ENCODE results near the gene KLHL25.

The KLHL25 gene

GRCh38 chr15:85793641-85794597, 806 bp downstream of the KLHL25 start:
- DNase-seq (ENCODE audit: low read depth, low spot score), result no peak
- Histone ChIP-seq H3K4me3 (ENCODE audit: insufficient read length, low read depth) (peak overlapping the region; percentile 90), H3K9ac (ENCODE audit: insufficient read length, low read depth) (peak overlapping the region; percentile 89), H3K9me3 (ENCODE audit: insufficient read depth, low read length) (peaks cover 8% of the 10 kb centered on the region), H3K27me3 (ENCODE audit: insufficient read depth, insufficient read length) (peaks cover 6% of the 10 kb centered on the region), H3K36me3 (ENCODE audit: insufficient read depth, insufficient read length, low read length) (peaks cover 10% of the 10 kb centered on the region), H3K4me1 (ENCODE audit: insufficient read depth, insufficient read length) (peaks cover 7% of the 10 kb centered on the region)
- no peak for TF ChIP-seq ZNF274 (IDR thresholded peaks at IDR 0.05; ENCODE audit: low read depth, low read length)
- no peak for TF ChIP-seq YY1 (IDR thresholded peaks at IDR 0.05; ENCODE audit: insufficient read depth, insufficient read length)
- TF ChIP-seq SUZ12 (IDR thresholded peaks at IDR 0.05; ENCODE audit: extremely low read depth, insufficient read depth, insufficient read length), result no peak

GRCh38 chr15:85792912-85793590, 1.7 kb downstream of the KLHL25 start:
- Histone ChIP-seq H3K9me3 (ENCODE audit: insufficient read depth, low read length) (peaks cover 8% of the 10 kb centered on the region), H3K9ac (ENCODE audit: insufficient read length, low read depth) (peak overlapping the region; percentile 89), H3K4me1 (ENCODE audit: insufficient read depth, insufficient read length) (peaks cover 7% of the 10 kb centered on the region), H3K4me3 (ENCODE audit: insufficient read length, low read depth) (peak overlapping the region; percentile 90), H3K27me3 (ENCODE audit: insufficient read depth, insufficient read length) (peaks cover 6% of the 10 kb centered on the region), H3K36me3 (ENCODE audit: insufficient read depth, insufficient read length, low read length) (peaks cover 11% of the 10 kb centered on the region)
- TF ChIP-seq SUZ12 (IDR thresholded peaks at IDR 0.05; ENCODE audit: extremely low read depth, insufficient read depth, insufficient read length), result no peak
- no peak for TF ChIP-seq ZNF274 (IDR thresholded peaks at IDR 0.05; ENCODE audit: low read depth, low read length)
- no peak for TF ChIP-seq YY1 (IDR thresholded peaks at IDR 0.05; ENCODE audit: insufficient read depth, insufficient read length)
- DNase-seq (ENCODE audit: low read depth, low spot score), result no peak

GRCh38 chr15:85792102-85792731, 2.5 kb downstream of the KLHL25 start:
- peaks cover 7% of the 10 kb centered on the region for H3K4me1 ChIP-seq (ENCODE audit: insufficient read depth, insufficient read length)
- H3K36me3 ChIP-seq (ENCODE audit: insufficient read depth, insufficient read length, low read length), result peaks cover 12% of the 10 kb centered on the region
- peaks cover 6% of the 10 kb centered on the region for H3K27me3 ChIP-seq (ENCODE audit: insufficient read depth, insufficient read length)
- no peak overlapping the region for H3K4me3 ChIP-seq (ENCODE audit: insufficient read length, low read depth)
- H3K9ac ChIP-seq (ENCODE audit: insufficient read length, low read depth), result no peak overlapping the region
- peaks cover 8% of the 10 kb centered on the region for H3K9me3 ChIP-seq (ENCODE audit: insufficient read depth, low read length)
- TF ChIP-seq ZNF274 (IDR thresholded peaks at IDR 0.05; ENCODE audit: low read depth, low read length), result no peak
- no peak for TF ChIP-seq YY1 (IDR thresholded peaks at IDR 0.05; ENCODE audit: insufficient read depth, insufficient read length)
- no peak for TF ChIP-seq SUZ12 (IDR thresholded peaks at IDR 0.05; ENCODE audit: extremely low read depth, insufficient read depth, insufficient read length)
- DNase-seq (ENCODE audit: low read depth, low spot score), result no peak

GRCh38 chr15:85789496-85789875, 5.2 kb downstream of the KLHL25 start:
- H3K9me3 ChIP-seq (ENCODE audit: insufficient read depth, low read length), result no peaks in the 10 kb centered on the region
- no peaks in the 10 kb centered on the region for H3K27me3 ChIP-seq (ENCODE audit: insufficient read depth, insufficient read length)
- no peak overlapping the region for H3K4me3 ChIP-seq (ENCODE audit: insufficient read length, low read depth)
- peaks cover 12% of the 10 kb centered on the region for H3K36me3 ChIP-seq (ENCODE audit: insufficient read depth, insufficient read length, low read length)
- H3K9ac ChIP-seq (ENCODE audit: insufficient read length, low read depth), result no peak overlapping the region
- DNase-seq (ENCODE audit: low read depth, low spot score), result no peak
- no peak for TF ChIP-seq YY1 (IDR thresholded peaks at IDR 0.05; ENCODE audit: insufficient read depth, insufficient read length)
- TF ChIP-seq ZNF274 (IDR thresholded peaks at IDR 0.05; ENCODE audit: low read depth, low read length), result no peak
- TF ChIP-seq SUZ12 (IDR thresholded peaks at IDR 0.05; ENCODE audit: extremely low read depth, insufficient read depth, insufficient read length), result no peak
- H3K4me1 ChIP-seq (ENCODE audit: insufficient read depth, insufficient read length), result peaks cover 18% of the 10 kb centered on the region

- no peak for TF ChIP-seq ZNF274 (IDR thresholded peaks at IDR 0.05; ENCODE audit: low read depth, low read length)
- no peak for TF ChIP-seq YY1 (IDR thresholded peaks at IDR 0.05; ENCODE audit: insufficient read depth, insufficient read length)
- TF ChIP-seq SUZ12 (IDR thresholded peaks at IDR 0.05; ENCODE audit: extremely low read depth, insufficient read depth, insufficient read length), result no peak
- DNase-seq (ENCODE audit: low read depth, low spot score), result no peak
- Histone ChIP-seq H3K4me1 (ENCODE audit: insufficient read depth, insufficient read length) (peaks cover 18% of the 10 kb centered on the region), H3K27me3 (ENCODE audit: insufficient read depth, insufficient read length) (no peaks in the 10 kb centered on the region), H3K36me3 (ENCODE audit: insufficient read depth, insufficient read length, low read length) (peaks cover 12% of the 10 kb centered on the region), H3K9me3 (ENCODE audit: insufficient read depth, low read length) (no peaks in the 10 kb centered on the region), H3K4me3 (ENCODE audit: insufficient read length, low read depth) (no peak overlapping the region), H3K9ac (ENCODE audit: insufficient read length, low read depth) (no peak overlapping the region)
Measured at GRCh38 chr15:85788771-85789495, 5.8 kb downstream of the KLHL25 start.

- H3K9ac ChIP-seq (ENCODE audit: insufficient read length, low read depth), result no peak overlapping the region
- no peaks in the 10 kb centered on the region for H3K27me3 ChIP-seq (ENCODE audit: insufficient read depth, insufficient read length)
- H3K36me3 ChIP-seq (ENCODE audit: insufficient read depth, insufficient read length, low read length), result peaks cover 13% of the 10 kb centered on the region
- DNase-seq (ENCODE audit: low read depth, low spot score), result no peak
- TF ChIP-seq ZNF274 (IDR thresholded peaks at IDR 0.05; ENCODE audit: low read depth, low read length) (no peak), SUZ12 (IDR thresholded peaks at IDR 0.05; ENCODE audit: extremely low read depth, insufficient read depth, insufficient read length) (no peak), YY1 (IDR thresholded peaks at IDR 0.05; ENCODE audit: insufficient read depth, insufficient read length) (no peak)
- H3K9me3 ChIP-seq (ENCODE audit: insufficient read depth, low read length), result no peaks in the 10 kb centered on the region
- peaks cover 17% of the 10 kb centered on the region for H3K4me1 ChIP-seq (ENCODE audit: insufficient read depth, insufficient read length)
- no peak overlapping the region for H3K4me3 ChIP-seq (ENCODE audit: insufficient read length, low read depth)
Measured at GRCh38 chr15:85786781-85787114, 8.0 kb downstream of the KLHL25 start.
